PC-9 (cell line): Measurements from ENCODE around the gene KDM4B. TPM values are rescaled to one million over a fixed set of nuclear protein-coding genes. Genes with fewer than 3 reads are reported as not detected.

ENCODE experiments used
- BruUV-seq: library from RNA; stranded (reverse); fragments of 400-500 nt; replicated peaks from 2 replicates; lab custom pipeline; 2021; lab: Mats Ljungman, UMichigan
- CTCF ChIA-PET: fragments of 300-600 bp; sonication (Branson Sonifier 250); formaldehyde crosslinking; loops from one replicate; lab custom pipeline; 2022; ENCODE audit warnings: antibody characterized with exemption; lab: Charles Lee
- POLR2A ChIA-PET: fragments of 300-600 bp; sonication (Branson Sonifier 250); formaldehyde crosslinking; loops from one replicate; lab custom pipeline; 2022; ENCODE audit warnings: antibody characterized with exemption; ENCODE audit not compliant: unreplicated experiment; lab: Charles Lee
- DNase-seq, 2 experiments: peaks; one replicate each; pipeline versions ENCODE4 v3.0.0 to v3.0.0-alpha.2; 2015 to 2022; ENCODE audit warnings: mixed read lengths in 1 of 2
- H2AFZ ChIP-seq: fragments of 200-600 bp; sonication (generic); 2 replicates; pipeline ENCODE4 v1.8.1; 2017; ENCODE audit warnings: antibody characterized with exemption
- H3F3A ChIP-seq: fragments of 200-600 bp; sonication (generic); 2 replicates; pipeline ENCODE4 v1.8.1; 2017; ENCODE audit warnings: antibody characterized with exemption, mild to moderate bottlenecking, low read depth; ENCODE audit not compliant: insufficient read depth
- H3K27ac ChIP-seq: fragments of 200-600 bp; sonication (generic); 2 replicates; pipeline ENCODE4 v1.6.1; 2016; ENCODE audit warnings: mixed run types
- H3K27me3 ChIP-seq: fragments of 200-600 bp; sonication (generic); 2 replicates; pipeline ENCODE4 v1.6.1; 2016; ENCODE audit warnings: low read depth, mixed run types; ENCODE audit not compliant: insufficient read depth
- H3K36me3 ChIP-seq: fragments of 200-600 bp; sonication (generic); 2 replicates; pipeline ENCODE4 v1.6.1; 2016; ENCODE audit warnings: low read depth, mixed run types
- H3K4me1 ChIP-seq: fragments of 200-600 bp; sonication (generic); replicated peaks from 2 replicates; pipeline ENCODE4 v1.6.1; 2016; ENCODE audit warnings: mixed run types; ENCODE audit not compliant: insufficient read depth
- H3K4me2 ChIP-seq: fragments of 200-600 bp; sonication (generic); 2 replicates; pipeline ENCODE4 v1.6.1; 2017; ENCODE audit warnings: mixed run types
- H3K4me3 ChIP-seq: fragments of 200-600 bp; sonication (generic); 2 replicates; pipeline ENCODE4 v1.6.1; 2016; ENCODE audit warnings: mixed run types
- H3K79me2 ChIP-seq: fragments of 200-600 bp; sonication (generic); 2 replicates; pipeline ENCODE4 v1.6.1; 2017; ENCODE audit warnings: low read depth, mixed run types
- H3K9me2 ChIP-seq: fragments of 200-600 bp; sonication (generic); 2 replicates; pipeline ENCODE4 v1.8.1; 2017; ENCODE audit warnings: mild to moderate bottlenecking; ENCODE audit not compliant: insufficient read depth
- H3K9me3 ChIP-seq: fragments of 200-600 bp; sonication (generic); 2 replicates; pipeline ENCODE4 v1.8.1; 2016; ENCODE audit warnings: low read depth; ENCODE audit not compliant: insufficient read depth
- H4K20me1 ChIP-seq: fragments of 200-600 bp; sonication (generic); 2 replicates; pipeline ENCODE4 v1.8.1; 2017; ENCODE audit not compliant: insufficient read depth
- EZH2 ChIP-seq: fragments of 200-600 bp; sonication (generic); IDR thresholded peaks from 2 replicates; pipeline ENCODE4 v1.8.0; 2017; ENCODE audit warnings: antibody characterized with exemption, low read depth
- intact Hi-C: fragments of 100-400 bp; cut with micrococcal nuclease; formaldehyde crosslinking; loops from one replicate; pipeline ENCODE4 v1.10.0; 2022; ENCODE audit not compliant: unreplicated experiment
- total RNA-seq: library from RNA; stranded (reverse); gene quantifications from 2 replicates; pipeline ENCODE4 v1.2.3, GENCODE V29; 2021
- TF ChIP-seq, protein P1 (sequence below): fragments of 200-600 bp; sonication (generic); conservative IDR thresholded peaks from 2 replicates; pipeline ENCODE4 v1.6.1; 2017; ENCODE audit warnings: mixed run types, antibody characterized with exemption, mild to moderate bottlenecking, moderate library complexity

KDM4B gene
- total RNA-seq, 1 experiment from 2014 or later, result 19.5 TPM

- DNase-seq, result no peak
- ChIA-PET CTCF (no interaction called here), POLR2A (no interaction called here)
- Histone ChIP-seq H2AFZ (no peak overlapping the region), H3K79me2 (no peaks in the 10 kb centered on the region), H3K4me3 (no peak overlapping the region), H3K36me3 (no peaks in the 10 kb centered on the region), H3K4me1 (no peaks in the 10 kb centered on the region), H3F3A (no peaks in the 10 kb centered on the region), H3K27ac (no peak overlapping the region), H3K9me3 (no peaks in the 10 kb centered on the region), H3K9me2 (no peaks in the 10 kb centered on the region), H3K4me2 (no peak overlapping the region), H4K20me1 (no peaks in the 10 kb centered on the region), H3K27me3 (no peaks in the 10 kb centered on the region)
- intact Hi-C loops, result loop anchor here (10.0 kb wide), 1 partner anchor 311 kb away; the partner anchor contains the start of gene DPP9
- TF ChIP-seq, protein P1, sequence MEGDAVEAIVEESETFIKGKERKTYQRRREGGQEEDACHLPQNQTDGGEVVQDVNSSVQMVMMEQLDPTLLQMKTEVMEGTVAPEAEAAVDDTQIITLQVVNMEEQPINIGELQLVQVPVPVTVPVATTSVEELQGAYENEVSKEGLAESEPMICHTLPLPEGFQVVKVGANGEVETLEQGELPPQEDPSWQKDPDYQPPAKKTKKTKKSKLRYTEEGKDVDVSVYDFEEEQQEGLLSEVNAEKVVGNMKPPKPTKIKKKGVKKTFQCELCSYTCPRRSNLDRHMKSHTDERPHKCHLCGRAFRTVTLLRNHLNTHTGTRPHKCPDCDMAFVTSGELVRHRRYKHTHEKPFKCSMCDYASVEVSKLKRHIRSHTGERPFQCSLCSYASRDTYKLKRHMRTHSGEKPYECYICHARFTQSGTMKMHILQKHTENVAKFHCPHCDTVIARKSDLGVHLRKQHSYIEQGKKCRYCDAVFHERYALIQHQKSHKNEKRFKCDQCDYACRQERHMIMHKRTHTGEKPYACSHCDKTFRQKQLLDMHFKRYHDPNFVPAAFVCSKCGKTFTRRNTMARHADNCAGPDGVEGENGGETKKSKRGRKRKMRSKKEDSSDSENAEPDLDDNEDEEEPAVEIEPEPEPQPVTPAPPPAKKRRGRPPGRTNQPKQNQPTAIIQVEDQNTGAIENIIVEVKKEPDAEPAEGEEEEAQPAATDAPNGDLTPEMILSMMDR, result no peak
- no peak for TF ChIP-seq EZH2
- BruUV-seq, result no TSS peak
Measured at GRCh38 chr19:5035793-5036697, 67.1 kb downstream of the KDM4B start.

DNA sequence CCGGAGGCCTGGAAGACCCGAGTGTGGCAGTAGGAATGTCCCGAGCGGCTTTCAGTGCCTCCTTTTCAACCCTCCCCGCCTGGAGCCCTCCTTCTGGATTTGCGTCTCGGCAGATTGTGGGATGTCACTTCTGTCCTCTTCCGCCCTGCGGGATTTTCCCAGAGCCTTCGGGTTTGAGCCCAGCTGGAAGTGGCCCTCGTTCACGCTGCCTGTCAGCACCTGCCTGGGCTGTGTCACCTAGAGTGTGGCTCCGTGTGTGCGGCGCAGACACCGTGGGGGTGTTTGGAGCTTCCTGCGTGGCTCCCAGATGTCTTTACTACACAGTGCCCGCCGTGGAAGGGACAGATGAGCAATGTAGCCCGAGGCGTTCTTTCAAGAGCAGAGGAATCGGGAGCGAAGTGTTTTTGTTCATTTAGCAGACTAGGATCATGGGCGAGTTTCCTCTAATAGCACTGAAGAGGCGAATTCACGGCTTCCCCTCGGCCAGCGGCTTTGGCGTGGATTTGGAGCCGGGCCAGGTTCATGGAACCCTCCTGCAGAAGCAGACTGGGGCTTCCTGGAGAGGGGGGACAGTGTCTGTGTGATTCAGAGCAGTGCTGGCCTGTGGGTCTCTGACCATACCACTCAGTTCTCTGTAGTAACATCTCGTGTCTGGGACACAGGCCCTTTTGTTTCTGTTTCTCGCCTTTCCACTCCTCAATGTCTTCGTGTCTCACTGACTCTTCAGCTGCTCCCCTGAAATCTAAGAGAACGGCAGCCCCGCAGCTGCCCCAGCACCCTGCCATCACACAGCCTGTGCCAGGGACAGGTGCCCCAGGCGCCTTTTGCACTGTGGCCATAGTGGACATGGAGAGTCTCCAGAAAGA, 68.0 kb downstream of the KDM4B start:
- H3F3A ChIP-seq, result no peaks in the 10 kb centered on the region
- no peaks in the 10 kb centered on the region for H3K27me3 ChIP-seq
- H2AFZ ChIP-seq, result no peak overlapping the region
- H3K4me2 ChIP-seq, result no peak overlapping the region
- H3K9me2 ChIP-seq, result no peaks in the 10 kb centered on the region
- H3K79me2 ChIP-seq, result no peaks in the 10 kb centered on the region
- H3K36me3 ChIP-seq, result no peaks in the 10 kb centered on the region
- no peaks in the 10 kb centered on the region for H4K20me1 ChIP-seq
- no peaks in the 10 kb centered on the region for H3K4me1 ChIP-seq
- TF ChIP-seq EZH2, result no peak
- TF ChIP-seq, protein P1, result no peak
- DNase-seq, result no peak
- CTCF ChIA-PET, result no interaction called here
- POLR2A ChIA-PET, result no interaction called here
- no TSS peak for BruUV-seq
- no peaks in the 10 kb centered on the region for H3K9me3 ChIP-seq
- H3K4me3 ChIP-seq, result no peak overlapping the region
- H3K27ac ChIP-seq, result no peak overlapping the region
- intact Hi-C loops, result loop anchor here (10.0 kb wide), 1 partner anchor 312 kb away; the partner anchor contains the start of gene DPP9

- Histone ChIP-seq H3F3A (no peaks in the 10 kb centered on the region), H4K20me1 (no peaks in the 10 kb centered on the region), H3K4me3 (no peak overlapping the region), H3K27me3 (no peaks in the 10 kb centered on the region), H3K79me2 (no peaks in the 10 kb centered on the region), H3K27ac (no peak overlapping the region), H3K4me1 (no peaks in the 10 kb centered on the region), H3K9me3 (no peaks in the 10 kb centered on the region), H2AFZ (no peak overlapping the region), H3K36me3 (no peaks in the 10 kb centered on the region), H3K4me2 (no peak overlapping the region), H3K9me2 (no peaks in the 10 kb centered on the region)
- no peak for DNase-seq
- intact Hi-C loops, result loop anchor here (10.0 kb wide), 1 partner anchor 313 kb away; the partner anchor contains the start of gene DPP9
- ChIA-PET CTCF (interaction anchor here (0.5 kb wide), 1 partner anchor 10 kb away, joined by 3 read pairs; no protein-coding TSS in a partner anchor), POLR2A (no interaction called here)
- no TSS peak for BruUV-seq
- TF ChIP-seq, protein P1, result no peak
- no peak for TF ChIP-seq EZH2
Measured at GRCh38 chr19:5037936-5038335, 69.0 kb downstream of the KDM4B start.
